Measurements from ENCODE around the gene AASS. TPM values are rescaled to one million over a fixed set of nuclear protein-coding genes. Genes with fewer than 3 reads are reported as not detected.

Gene AASS
- total and polyA plus RNA-seq, 2 of the 8 experiments (the other 6 are each of a cell fraction or from before 2014, with no cell fraction given): 203 to 394 TPM

DNA sequence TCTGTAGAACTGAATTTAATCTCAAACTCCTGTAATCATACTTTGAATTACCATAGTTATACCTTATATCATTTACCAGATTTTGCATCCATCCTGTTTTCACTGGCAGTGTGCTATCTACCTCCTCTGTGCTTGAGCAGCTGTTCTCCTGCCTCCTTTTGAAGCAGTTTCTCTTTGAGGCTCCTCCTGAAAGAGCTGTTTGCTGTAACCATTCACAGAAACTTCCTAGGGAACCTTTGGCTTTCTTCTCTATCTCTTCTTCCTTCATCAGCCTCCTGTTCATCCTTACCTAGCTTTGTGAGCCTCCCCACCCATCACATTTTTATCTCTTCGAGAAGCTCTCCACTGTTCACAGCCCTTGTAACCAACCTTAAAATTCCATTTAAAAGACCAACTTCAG is 108.2 kb downstream of the AASS start (continued):
- TF ChIP-seq POLR2A (IDR thresholded peaks at IDR 0.05; ENCODE audit: control extremely low read depth in 1 of 2, low read depth in 2 of 2, low read length in 2 of 2) (no peak), KDM5A (IDR thresholded peaks at IDR 0.05; ENCODE audit: low read length) (no peak), ZNF274 (IDR thresholded peaks at IDR 0.05; ENCODE audit: borderline replicate concordance, extremely low read depth, low read length) (no peak), TCF12 (IDR thresholded peaks at IDR 0.05; ENCODE audit: low read depth, low read length) (no peak), RAD21 (IDR thresholded peaks at IDR 0.05 in 1 of 2, conservative IDR thresholded peaks at IDR 0.05 in 1 of 2; ENCODE audit: low read depth in 2 of 2, low read length in 2 of 2) (no peak), POU5F1 (IDR thresholded peaks at IDR 0.05; ENCODE audit: low read depth, low read length) (no peak), CEBPB (IDR thresholded peaks at IDR 0.05; ENCODE audit: low read depth, low read length) (no peak)

All from H1 (cell line).